ENCODE measurements around the gene MED7. TPM values are rescaled to one million over a fixed set of nuclear protein-coding genes. Genes with fewer than 3 reads are reported as not detected.

The MED7 gene
- total and polyA plus RNA-seq, 2 of the 8 experiments (the other 6 are each of a cell fraction or from before 2014, with no cell fraction given): 6.9 to 9.5 TPM

GRCh38 chr5:157113002-157113401 lies 29.7 kb downstream of the MED7 start:
- no peak overlapping the region for H3K4me3 ChIP-seq (ENCODE audit: extremely low read depth in 1 of 4, insufficient read depth in 2 of 4, low read depth in 3 of 4, low read length in 4 of 4)
- H3K9me3 ChIP-seq (ENCODE audit: insufficient read depth in 2 of 2, low read depth in 1 of 2, low read length in 1 of 2): no peaks in the 10 kb centered on the region
- H3K36me3 ChIP-seq (ENCODE audit: control insufficient read depth in 2 of 4, insufficient read depth in 4 of 4, low read length in 3 of 4): no peaks in the 10 kb centered on the region
- no peak overlapping the region for H3K27ac ChIP-seq (ENCODE audit: low read depth, low read length)
- H3K18ac ChIP-seq (ENCODE audit: extremely low read depth, low read length): no peak overlapping the region
- 93% methylated on average over 5 of the region's 5 CpGs; no CpG with 5 or more reads in 1 of the 2 experiments for WGBS, 2 experiments (ENCODE audit: extremely low coverage in 1 of 2, insufficient coverage in 1 of 2, insufficient read length in 1 of 2, insufficient replicate concordance in 2 of 2, low coverage in 1 of 2, low lambda C conversion rate in 2 of 2, missing lambda C conversion rate in 1 of 2)
- no peak for TF ChIP-seq CHD1 (IDR thresholded peaks at IDR 0.05; ENCODE audit: low read depth, low read length)
- TF ChIP-seq SP1 (IDR thresholded peaks at IDR 0.05; ENCODE audit: low read depth, low read length): no peak
- ChIA-PET POLR2A (ENCODE audit: partially characterized antibody) (no interaction called here), CTCF (ENCODE audit: partially characterized antibody) (interaction anchor here (0.6 to 1.8 kb wide), 3 partner anchors 19 to 279 kb away, joined by 3 to 5 read pairs (median 3); no protein-coding TSS in a partner anchor)
- FAIRE-seq (no peak), DNase-seq (ENCODE audit: low read depth in 1 of 2, low spot score in 2 of 2) (no peak)
- H2BK12ac ChIP-seq (ENCODE audit: low read depth, low read length): no peak overlapping the region
- no peak overlapping the region for H2AFZ ChIP-seq (ENCODE audit: low read length)
- no peaks in the 10 kb centered on the region for H3K79me2 ChIP-seq (ENCODE audit: control insufficient read depth in 1 of 2, insufficient read depth in 2 of 2, low read length in 2 of 2)
- H2BK20ac ChIP-seq (ENCODE audit: low read length): no peak overlapping the region
- no peak overlapping the region for H3K4me2 ChIP-seq (ENCODE audit: insufficient read depth in 1 of 2, low read depth in 2 of 2, low read length in 2 of 2)
- H3K23ac ChIP-seq (ENCODE audit: insufficient read length): no peak overlapping the region
- no peak overlapping the region for H3K14ac ChIP-seq (ENCODE audit: insufficient read length)
- no peak overlapping the region for H3K56ac ChIP-seq (replicated peaks; ENCODE audit: insufficient read length, low read depth, low read length)
- no peak overlapping the region for H2BK5ac ChIP-seq (ENCODE audit: low read depth, low read length)
- H3K4me1 ChIP-seq (replicated peaks in 1 of 4; ENCODE audit: control insufficient read depth in 3 of 4, insufficient read depth in 4 of 4, low read length in 3 of 4): no peaks in the 10 kb centered on the region
- no peak overlapping the region for H2AK5ac ChIP-seq (ENCODE audit: low read depth, low read length)
- no peak overlapping the region for H3K4ac ChIP-seq (replicated peaks; ENCODE audit: insufficient read length, low read depth, low read length)
- H2BK15ac ChIP-seq (ENCODE audit: low read length): no peak overlapping the region
- H3K79me1 ChIP-seq (ENCODE audit: low read depth, low read length): no peaks in the 10 kb centered on the region
- H4K20me1 ChIP-seq (replicated peaks in 1 of 2; ENCODE audit: control insufficient read depth in 1 of 2, insufficient read depth in 2 of 2, low read length in 2 of 2): no peaks in the 10 kb centered on the region
- H4K8ac ChIP-seq (ENCODE audit: extremely low read depth, insufficient read depth, low read length): no peak overlapping the region
- H3K23me2 ChIP-seq (ENCODE audit: low read depth, low read length): no peaks in the 10 kb centered on the region
- H4K91ac ChIP-seq (replicated peaks; ENCODE audit: insufficient read length, low read length): no peak overlapping the region
- H3K9ac ChIP-seq (replicated peaks in 1 of 4; ENCODE audit: extremely low read depth in 1 of 4, low read depth in 3 of 4, low read length in 3 of 4): no peak overlapping the region
- no peaks in the 10 kb centered on the region for H3K27me3 ChIP-seq (replicated peaks in 1 of 4; ENCODE audit: control insufficient read depth in 3 of 4, extremely low read depth in 1 of 4, insufficient read depth in 3 of 4, low read length in 3 of 4)
- no peak overlapping the region for H4K5ac ChIP-seq (ENCODE audit: insufficient read length, low read depth, low read length)
- H2BK120ac ChIP-seq (replicated peaks; ENCODE audit: low read depth, low read length): no peak overlapping the region
